GM23338 (cell line): ENCODE results near the gene C2orf81. TPM values are rescaled to one million over a fixed set of nuclear protein-coding genes. Genes with fewer than 3 reads are reported as not detected.

Source experiments
- ATAC-seq: fragments of 200-7000 bp; cut with Tn5 transposase; 3 replicates; pipeline ENCODE4 v1.9.1; 2020
- DNase-seq: peaks from one replicate; pipeline ENCODE4 v3.0.0-alpha.2; 2015; ENCODE audit warnings: low spot score
- H2AFZ ChIP-seq: fragments of 200-600 bp; sonication (generic); 2 replicates; pipeline ENCODE4 v1.8.0; 2016; ENCODE audit warnings: antibody characterized with exemption, mild to moderate bottlenecking, moderate library complexity
- H3F3A ChIP-seq: fragments of 200-600 bp; sonication (generic); replicated peaks from 2 replicates; pipeline ENCODE4 v1.8.0; 2017; ENCODE audit warnings: antibody characterized with exemption, mixed run types, low read depth
- H3K27ac ChIP-seq: fragments of 200-600 bp; sonication (generic); 2 replicates; pipeline ENCODE4 v1.6.1; 2016; ENCODE audit warnings: low read depth
- H3K27me3 ChIP-seq: fragments of 200-600 bp; sonication (generic); 2 replicates; pipeline ENCODE4 v1.8.0; 2016; ENCODE audit warnings: mild to moderate bottlenecking, mixed run types, moderate library complexity; ENCODE audit not compliant: insufficient read depth
- H3K36me3 ChIP-seq: fragments of 200-600 bp; sonication (generic); 2 replicates; pipeline ENCODE4 v1.8.0; 2016; ENCODE audit warnings: mild to moderate bottlenecking; ENCODE audit not compliant: insufficient read depth
- H3K4me1 ChIP-seq: fragments of 200-600 bp; sonication (generic); 2 replicates; pipeline ENCODE4 v1.8.0; 2016; ENCODE audit warnings: mild to moderate bottlenecking, moderate library complexity; ENCODE audit not compliant: insufficient read depth
- H3K4me2 ChIP-seq: fragments of 200-600 bp; sonication (generic); 2 replicates; pipeline ENCODE4 v1.7.1; 2017; ENCODE audit warnings: mixed run types
- H3K4me3 ChIP-seq: fragments of 200-600 bp; sonication (generic); 2 replicates; pipeline ENCODE4 v1.6.1; 2016; ENCODE audit warnings: mixed run types
- H3K79me2 ChIP-seq: fragments of 200-600 bp; sonication (generic); replicated peaks from 2 replicates; pipeline ENCODE4 v1.8.0; 2017; ENCODE audit warnings: mild to moderate bottlenecking; ENCODE audit not compliant: insufficient read depth
- H3K9me2 ChIP-seq: fragments of 200-600 bp; sonication (generic); 2 replicates; pipeline ENCODE4 v1.8.0; 2017; ENCODE audit not compliant: insufficient read depth
- H4K20me1 ChIP-seq: fragments of 200-600 bp; sonication (generic); replicated peaks from 2 replicates; pipeline ENCODE4 v1.8.0; 2017; ENCODE audit warnings: mild to moderate bottlenecking; ENCODE audit not compliant: insufficient read depth
- H3K27ac Mint-ChIP-seq: 2 replicates; pipeline ENCODE4 v1.8.0; 2020; ENCODE audit warnings: inconsistent platforms, mild to moderate bottlenecking, moderate library complexity, mixed read lengths
- H3K27me3 Mint-ChIP-seq: 3 replicates; pipeline ENCODE4 v1.8.0; 2022; ENCODE audit warnings: low read depth, mild to moderate bottlenecking, moderate library complexity, mixed read lengths, inconsistent platforms; ENCODE audit not compliant: insufficient read depth, poor library complexity
- H3K36me3 Mint-ChIP-seq: 3 replicates; pipeline ENCODE4 v1.8.0; 2021; ENCODE audit warnings: low read depth, mild to moderate bottlenecking, inconsistent platforms, moderate library complexity, mixed read lengths
- H3K4me1 Mint-ChIP-seq: 3 replicates; pipeline ENCODE4 v1.8.0; 2020; ENCODE audit warnings: mild to moderate bottlenecking, inconsistent platforms, mixed read lengths
- H3K4me3 Mint-ChIP-seq: 3 replicates; pipeline ENCODE4 v1.8.0; 2021; ENCODE audit warnings: moderate library complexity, mild to moderate bottlenecking, inconsistent platforms, mixed read lengths
- H3K9me3 Mint-ChIP-seq: 3 replicates; pipeline ENCODE4 v1.8.0; 2020; ENCODE audit warnings: moderate library complexity, mild to moderate bottlenecking, inconsistent platforms, mixed read lengths
- EZH2 ChIP-seq: fragments of 200-600 bp; sonication (generic); IDR thresholded peaks from one replicate; pipeline ENCODE4 v1.8.0; 2017; ENCODE audit warnings: antibody characterized with exemption, mild to moderate bottlenecking, low read depth; ENCODE audit not compliant: unreplicated experiment
- EZH2phosphoT487 ChIP-seq: fragments of 200-600 bp; sonication (generic); IDR thresholded peaks from one replicate; pipeline ENCODE4 v1.8.1; 2018; ENCODE audit warnings: antibody characterized with exemption; ENCODE audit not compliant: unreplicated experiment
- JUNB ChIP-seq: IDR thresholded peaks from one replicate; pipeline ENCODE4 v1.6.1; 2016; ENCODE audit warnings: antibody characterized with exemption; ENCODE audit not compliant: unreplicated experiment
- NANOG ChIP-seq: IDR thresholded peaks from 2 replicates; pipeline ENCODE4 v1.6.1; 2016; ENCODE audit warnings: antibody characterized with exemption, borderline replicate concordance
- POLR2AphosphoS5 ChIP-seq: IDR thresholded peaks from 2 replicates; pipeline ENCODE4 v1.6.1; 2016; ENCODE audit warnings: antibody characterized with exemption, low read depth
- STAT1 ChIP-seq: IDR thresholded peaks from one replicate; pipeline ENCODE4 v1.6.1; 2016; ENCODE audit warnings: antibody characterized with exemption; ENCODE audit not compliant: unreplicated experiment
- ZNF114 ChIP-seq: fragments of 250-450 bp; sonication (Bioruptor Pico); IDR thresholded peaks from 2 replicates; pipeline ENCODE4 v1.5.0; 2020; ENCODE audit warnings: mild to moderate bottlenecking, moderate library complexity
- ZNF331 ChIP-seq: fragments of 250-450 bp; sonication (Bioruptor Pico); IDR thresholded peaks from 2 replicates; pipeline ENCODE4 v1.5.0; 2020; ENCODE audit warnings: low read depth, mild to moderate bottlenecking, moderate library complexity
- polyA plus RNA-seq: library from polyadenylated mRNA; unstranded; fragments of >200 nt; fragmentation: Nextera tagmentation; extraction: Ambion mirVana; gene quantifications from 2 replicates; pipeline ENCODE4 v1.2.1, GENCODE V29; 2016
- total RNA-seq: library from RNA; depleted of rRNA; stranded (reverse); fragments of >200 nt; shearing (Covaris generic); gene quantifications from 2 replicates; pipeline ENCODE4 v1.2.3, GENCODE V29; 2014
- TF ChIP-seq, protein P1 (sequence below): IDR thresholded peaks from 2 replicates; pipeline ENCODE4 v1.6.1; 2016; ENCODE audit warnings: antibody characterized with exemption
- TF ChIP-seq, protein P2 (sequence below), 2 experiments: fragments of 200-600 bp in 1 of 2; sonication (generic) in 1 of 2; conservative IDR thresholded peaks; 2 replicates each; pipeline versions ENCODE4 v1.5.1 to v1.6.1; 2016 to 2017; ENCODE audit warnings: antibody characterized with exemption in 2 of 2, low read depth in 2 of 2, mild to moderate bottlenecking in 2 of 2, moderate library complexity in 1 of 2
- TF ChIP-seq, protein P3 (sequence below): IDR thresholded peaks from one replicate; pipeline ENCODE4 v1.6.1; 2018; ENCODE audit warnings: antibody characterized with exemption; ENCODE audit not compliant: unreplicated experiment
- TF ChIP-seq, protein P4 (sequence below): fragments of 250-450 bp; sonication (Bioruptor Pico); IDR thresholded peaks from 2 replicates; pipeline ENCODE4 v1.5.0; 2020; ENCODE audit warnings: mild to moderate bottlenecking, moderate library complexity

C2orf81 gene
- total and polyA plus RNA-seq, 2 experiments from 2014 or later: 3.8 to 4.6 TPM

GRCh38 chr2:74406035-74406434 is 15.4 kb downstream of the C2orf81 start (continued):
- TF ChIP-seq ZNF114 (CRISPR knock-in tag) (no peak), JUNB (no peak), STAT1 (no peak), EZH2phosphoT487 (no peak), ZNF331 (no peak), NANOG (no peak), POLR2AphosphoS5 (no peak)
- TF ChIP-seq, protein P1, sequence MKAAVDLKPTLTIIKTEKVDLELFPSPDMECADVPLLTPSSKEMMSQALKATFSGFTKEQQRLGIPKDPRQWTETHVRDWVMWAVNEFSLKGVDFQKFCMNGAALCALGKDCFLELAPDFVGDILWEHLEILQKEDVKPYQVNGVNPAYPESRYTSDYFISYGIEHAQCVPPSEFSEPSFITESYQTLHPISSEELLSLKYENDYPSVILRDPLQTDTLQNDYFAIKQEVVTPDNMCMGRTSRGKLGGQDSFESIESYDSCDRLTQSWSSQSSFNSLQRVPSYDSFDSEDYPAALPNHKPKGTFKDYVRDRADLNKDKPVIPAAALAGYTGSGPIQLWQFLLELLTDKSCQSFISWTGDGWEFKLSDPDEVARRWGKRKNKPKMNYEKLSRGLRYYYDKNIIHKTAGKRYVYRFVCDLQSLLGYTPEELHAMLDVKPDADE: no peak
- TF ChIP-seq, protein P2, sequence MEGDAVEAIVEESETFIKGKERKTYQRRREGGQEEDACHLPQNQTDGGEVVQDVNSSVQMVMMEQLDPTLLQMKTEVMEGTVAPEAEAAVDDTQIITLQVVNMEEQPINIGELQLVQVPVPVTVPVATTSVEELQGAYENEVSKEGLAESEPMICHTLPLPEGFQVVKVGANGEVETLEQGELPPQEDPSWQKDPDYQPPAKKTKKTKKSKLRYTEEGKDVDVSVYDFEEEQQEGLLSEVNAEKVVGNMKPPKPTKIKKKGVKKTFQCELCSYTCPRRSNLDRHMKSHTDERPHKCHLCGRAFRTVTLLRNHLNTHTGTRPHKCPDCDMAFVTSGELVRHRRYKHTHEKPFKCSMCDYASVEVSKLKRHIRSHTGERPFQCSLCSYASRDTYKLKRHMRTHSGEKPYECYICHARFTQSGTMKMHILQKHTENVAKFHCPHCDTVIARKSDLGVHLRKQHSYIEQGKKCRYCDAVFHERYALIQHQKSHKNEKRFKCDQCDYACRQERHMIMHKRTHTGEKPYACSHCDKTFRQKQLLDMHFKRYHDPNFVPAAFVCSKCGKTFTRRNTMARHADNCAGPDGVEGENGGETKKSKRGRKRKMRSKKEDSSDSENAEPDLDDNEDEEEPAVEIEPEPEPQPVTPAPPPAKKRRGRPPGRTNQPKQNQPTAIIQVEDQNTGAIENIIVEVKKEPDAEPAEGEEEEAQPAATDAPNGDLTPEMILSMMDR (conservative IDR thresholded peaks at IDR 0.05; ENCODE audit: low read depth in 2 of 2): no peak

DNA sequence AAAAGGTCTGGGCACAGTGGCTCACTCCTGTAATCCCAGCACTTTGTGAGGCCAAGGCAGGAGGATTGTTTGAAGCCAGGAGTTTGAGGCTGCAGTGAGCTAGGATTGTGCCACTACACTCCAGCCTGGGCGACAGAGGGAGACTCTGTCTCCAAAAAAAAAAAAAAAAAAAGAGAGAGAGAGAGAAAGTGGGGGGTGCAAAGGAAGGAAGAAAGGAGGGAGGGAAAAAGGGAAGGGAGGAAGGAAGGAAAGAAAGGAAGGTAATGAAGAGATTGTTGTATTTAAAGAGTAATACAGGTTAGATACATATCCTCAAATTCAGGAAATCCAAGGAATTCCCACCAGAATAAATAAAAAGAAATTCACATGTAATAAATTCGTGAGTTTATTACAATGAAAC is 19.5 kb downstream of the C2orf81 start:
- Mint-ChIP-seq H3K4me3 (no peak overlapping the region), H3K27me3 (peaks cover 1% of the 10 kb centered on the region), H3K27ac (no peak overlapping the region), H3K36me3 (no peaks in the 10 kb centered on the region), H3K9me3 (no peaks in the 10 kb centered on the region), H3K4me1 (peaks cover 10% of the 10 kb centered on the region; the same call in 2 of the 3 replicates)
- Histone ChIP-seq H3K9me2 (no peaks in the 10 kb centered on the region), H3K27me3 (no peaks in the 10 kb centered on the region), H3F3A (no peaks in the 10 kb centered on the region), H3K79me2 (no peaks in the 10 kb centered on the region), H3K4me3 (no peak overlapping the region), H3K36me3 (no peaks in the 10 kb centered on the region), H3K4me2 (no peak overlapping the region), H3K4me1 (no peaks in the 10 kb centered on the region), H2AFZ (no peak overlapping the region), H4K20me1 (no peaks in the 10 kb centered on the region), H3K27ac (no peak overlapping the region)
- DNase-seq: no peak
- ATAC-seq: no peak
- TF ChIP-seq STAT1 (no peak), EZH2 (no peak), POLR2AphosphoS5 (no peak), ZNF331 (no peak), JUNB (no peak)
- TF ChIP-seq, protein P3, sequence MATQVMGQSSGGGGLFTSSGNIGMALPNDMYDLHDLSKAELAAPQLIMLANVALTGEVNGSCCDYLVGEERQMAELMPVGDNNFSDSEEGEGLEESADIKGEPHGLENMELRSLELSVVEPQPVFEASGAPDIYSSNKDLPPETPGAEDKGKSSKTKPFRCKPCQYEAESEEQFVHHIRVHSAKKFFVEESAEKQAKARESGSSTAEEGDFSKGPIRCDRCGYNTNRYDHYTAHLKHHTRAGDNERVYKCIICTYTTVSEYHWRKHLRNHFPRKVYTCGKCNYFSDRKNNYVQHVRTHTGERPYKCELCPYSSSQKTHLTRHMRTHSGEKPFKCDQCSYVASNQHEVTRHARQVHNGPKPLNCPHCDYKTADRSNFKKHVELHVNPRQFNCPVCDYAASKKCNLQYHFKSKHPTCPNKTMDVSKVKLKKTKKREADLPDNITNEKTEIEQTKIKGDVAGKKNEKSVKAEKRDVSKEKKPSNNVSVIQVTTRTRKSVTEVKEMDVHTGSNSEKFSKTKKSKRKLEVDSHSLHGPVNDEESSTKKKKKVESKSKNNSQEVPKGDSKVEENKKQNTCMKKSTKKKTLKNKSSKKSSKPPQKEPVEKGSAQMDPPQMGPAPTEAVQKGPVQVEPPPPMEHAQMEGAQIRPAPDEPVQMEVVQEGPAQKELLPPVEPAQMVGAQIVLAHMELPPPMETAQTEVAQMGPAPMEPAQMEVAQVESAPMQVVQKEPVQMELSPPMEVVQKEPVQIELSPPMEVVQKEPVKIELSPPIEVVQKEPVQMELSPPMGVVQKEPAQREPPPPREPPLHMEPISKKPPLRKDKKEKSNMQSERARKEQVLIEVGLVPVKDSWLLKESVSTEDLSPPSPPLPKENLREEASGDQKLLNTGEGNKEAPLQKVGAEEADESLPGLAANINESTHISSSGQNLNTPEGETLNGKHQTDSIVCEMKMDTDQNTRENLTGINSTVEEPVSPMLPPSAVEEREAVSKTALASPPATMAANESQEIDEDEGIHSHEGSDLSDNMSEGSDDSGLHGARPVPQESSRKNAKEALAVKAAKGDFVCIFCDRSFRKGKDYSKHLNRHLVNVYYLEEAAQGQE: no peak
- TF ChIP-seq, protein P1: no peak
- TF ChIP-seq, protein P4, sequence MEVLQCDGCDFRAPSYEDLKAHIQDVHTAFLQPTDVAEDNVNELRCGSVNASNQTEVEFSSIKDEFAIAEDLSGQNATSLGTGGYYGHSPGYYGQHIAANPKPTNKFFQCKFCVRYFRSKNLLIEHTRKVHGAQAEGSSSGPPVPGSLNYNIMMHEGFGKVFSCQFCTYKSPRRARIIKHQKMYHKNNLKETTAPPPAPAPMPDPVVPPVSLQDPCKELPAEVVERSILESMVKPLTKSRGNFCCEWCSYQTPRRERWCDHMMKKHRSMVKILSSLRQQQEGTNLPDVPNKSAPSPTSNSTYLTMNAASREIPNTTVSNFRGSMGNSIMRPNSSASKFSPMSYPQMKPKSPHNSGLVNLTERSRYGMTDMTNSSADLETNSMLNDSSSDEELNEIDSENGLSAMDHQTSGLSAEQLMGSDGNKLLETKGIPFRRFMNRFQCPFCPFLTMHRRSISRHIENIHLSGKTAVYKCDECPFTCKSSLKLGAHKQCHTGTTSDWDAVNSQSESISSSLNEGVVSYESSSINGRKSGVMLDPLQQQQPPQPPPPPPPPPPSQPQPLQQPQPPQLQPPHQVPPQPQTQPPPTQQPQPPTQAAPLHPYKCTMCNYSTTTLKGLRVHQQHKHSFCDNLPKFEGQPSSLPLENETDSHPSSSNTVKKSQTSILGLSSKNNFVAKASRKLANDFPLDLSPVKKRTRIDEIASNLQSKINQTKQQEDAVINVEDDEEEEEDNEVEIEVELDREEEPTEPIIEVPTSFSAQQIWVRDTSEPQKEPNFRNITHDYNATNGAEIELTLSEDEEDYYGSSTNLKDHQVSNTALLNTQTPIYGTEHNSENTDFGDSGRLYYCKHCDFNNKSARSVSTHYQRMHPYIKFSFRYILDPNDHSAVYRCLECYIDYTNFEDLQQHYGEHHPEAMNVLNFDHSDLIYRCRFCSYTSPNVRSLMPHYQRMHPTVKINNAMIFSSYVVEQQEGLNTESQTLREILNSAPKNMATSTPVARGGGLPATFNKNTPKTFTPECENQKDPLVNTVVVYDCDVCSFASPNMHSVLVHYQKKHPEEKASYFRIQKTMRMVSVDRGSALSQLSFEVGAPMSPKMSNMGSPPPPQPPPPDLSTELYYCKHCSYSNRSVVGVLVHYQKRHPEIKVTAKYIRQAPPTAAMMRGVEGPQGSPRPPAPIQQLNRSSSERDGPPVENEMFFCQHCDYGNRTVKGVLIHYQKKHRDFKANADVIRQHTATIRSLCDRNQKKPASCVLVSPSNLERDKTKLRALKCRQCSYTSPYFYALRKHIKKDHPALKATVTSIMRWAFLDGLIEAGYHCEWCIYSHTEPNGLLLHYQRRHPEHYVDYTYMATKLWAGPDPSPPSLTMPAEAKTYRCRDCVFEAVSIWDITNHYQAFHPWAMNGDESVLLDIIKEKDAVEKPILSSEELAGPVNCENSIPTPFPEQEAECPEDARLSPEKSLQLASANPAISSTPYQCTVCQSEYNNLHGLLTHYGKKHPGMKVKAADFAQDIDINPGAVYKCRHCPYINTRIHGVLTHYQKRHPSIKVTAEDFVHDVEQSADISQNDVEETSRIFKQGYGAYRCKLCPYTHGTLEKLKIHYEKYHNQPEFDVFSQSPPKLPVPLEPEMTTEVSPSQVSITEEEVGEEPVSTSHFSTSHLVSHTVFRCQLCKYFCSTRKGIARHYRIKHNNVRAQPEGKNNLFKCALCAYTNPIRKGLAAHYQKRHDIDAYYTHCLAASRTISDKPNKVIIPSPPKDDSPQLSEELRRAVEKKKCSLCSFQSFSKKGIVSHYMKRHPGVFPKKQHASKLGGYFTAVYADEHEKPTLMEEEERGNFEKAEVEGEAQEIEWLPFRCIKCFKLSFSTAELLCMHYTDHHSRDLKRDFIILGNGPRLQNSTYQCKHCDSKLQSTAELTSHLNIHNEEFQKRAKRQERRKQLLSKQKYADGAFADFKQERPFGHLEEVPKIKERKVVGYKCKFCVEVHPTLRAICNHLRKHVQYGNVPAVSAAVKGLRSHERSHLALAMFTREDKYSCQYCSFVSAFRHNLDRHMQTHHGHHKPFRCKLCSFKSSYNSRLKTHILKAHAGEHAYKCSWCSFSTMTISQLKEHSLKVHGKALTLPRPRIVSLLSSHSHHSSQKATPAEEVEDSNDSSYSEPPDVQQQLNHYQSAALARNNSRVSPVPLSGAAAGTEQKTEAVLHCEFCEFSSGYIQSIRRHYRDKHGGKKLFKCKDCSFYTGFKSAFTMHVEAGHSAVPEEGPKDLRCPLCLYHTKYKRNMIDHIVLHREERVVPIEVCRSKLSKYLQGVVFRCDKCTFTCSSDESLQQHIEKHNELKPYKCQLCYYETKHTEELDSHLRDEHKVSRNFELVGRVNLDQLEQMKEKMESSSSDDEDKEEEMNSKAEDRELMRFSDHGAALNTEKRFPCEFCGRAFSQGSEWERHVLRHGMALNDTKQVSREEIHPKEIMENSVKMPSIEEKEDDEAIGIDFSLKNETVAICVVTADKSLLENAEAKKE: no peak
